ENCODE results near the gene EBPL.

The EBPL gene

GRCh38 chr13:49676581-49677298 lies 14.5 kb downstream of the EBPL start:
- no peak for DNase-seq (ENCODE audit: low read depth in 2 of 2)

- DNase-seq (ENCODE audit: low read depth in 2 of 2), result no peak
Observed at GRCh38 chr13:49670828-49671227, 20.5 kb downstream of the EBPL start.

- no peak for DNase-seq (ENCODE audit: low read depth in 2 of 2)
Observed at GRCh38 chr13:49669735-49670309, 21.5 kb downstream of the EBPL start.

GRCh38 chr13:49667773-49668172 lies 23.5 kb downstream of the EBPL start:
- no peak for DNase-seq (ENCODE audit: low read depth in 2 of 2)

GRCh38 chr13:49664606-49665005 lies 26.7 kb downstream of the EBPL start:
- no peak for DNase-seq (ENCODE audit: low read depth in 2 of 2)

GRCh38 chr13:49657241-49657641 lies 34.0 kb downstream of the EBPL start:
- no peak for DNase-seq (ENCODE audit: low read depth in 2 of 2)

GRCh38 chr13:49655906-49656305 lies 35.4 kb downstream of the EBPL start:
- no peak for DNase-seq (ENCODE audit: low read depth in 2 of 2)

GRCh38 chr13:49654011-49654410 lies 37.3 kb downstream of the EBPL start:
- DNase-seq (ENCODE audit: low read depth in 2 of 2), result no peak

- no peak for DNase-seq (ENCODE audit: low read depth in 2 of 2)
Observed at GRCh38 chr13:49653478-49653877, 37.8 kb downstream of the EBPL start.

- no peak for DNase-seq (ENCODE audit: low read depth in 2 of 2)
Observed at GRCh38 chr13:49652355-49653305, 38.7 kb downstream of the EBPL start.

GRCh38 chr13:49651570-49652354 lies 39.5 kb downstream of the EBPL start:
- DNase-seq (ENCODE audit: low read depth in 2 of 2), result no peak

- no peak for DNase-seq (ENCODE audit: low read depth in 2 of 2)
Observed at GRCh38 chr13:49649963-49650312, 41.3 kb downstream of the EBPL start.

- no peak for DNase-seq (ENCODE audit: low read depth in 2 of 2)
Observed at GRCh38 chr13:49649244-49649962, 41.9 kb downstream of the EBPL start.

- DNase-seq (ENCODE audit: low read depth in 2 of 2), result no peak
Observed at GRCh38 chr13:49646688-49647087, 44.6 kb downstream of the EBPL start.

GRCh38 chr13:49645451-49645850 lies 45.8 kb downstream of the EBPL start:
- DNase-seq (ENCODE audit: low read depth in 2 of 2), result no peak

- DNase-seq (ENCODE audit: low read depth in 2 of 2), result no peak
Observed at GRCh38 chr13:49643035-49643646, 48.1 kb downstream of the EBPL start.

GRCh38 chr13:49641801-49642291 lies 49.4 kb downstream of the EBPL start:
- no peak for DNase-seq (ENCODE audit: low read depth in 2 of 2)

- DNase-seq (ENCODE audit: low read depth in 2 of 2), result no peak
Observed at GRCh38 chr13:49638744-49639072, 52.6 kb downstream of the EBPL start.

- no peak for DNase-seq (ENCODE audit: low read depth in 2 of 2)
Observed at GRCh38 chr13:49638030-49638743, 53.1 kb downstream of the EBPL start.

- DNase-seq (ENCODE audit: low read depth in 2 of 2), result no peak
Observed at GRCh38 chr13:49636705-49637104, 54.6 kb downstream of the EBPL start.
